HG03139 (cell line): ENCODE results near the gene CCDC61.

ENCODE experiments used
- ATAC-seq: cut with Tn5 transposase; IDR thresholded peaks from one replicate; pipeline ENCODE4 v1.9.1; 2021; ENCODE audit not compliant: unreplicated experiment

CCDC61 gene

GRCh38 chr19:46036744-46037128 is 41.5 kb downstream of the CCDC61 start:
- ATAC-seq = no peak

GRCh38 chr19:46040125-46040524 is 44.9 kb downstream of the CCDC61 start:
- ATAC-seq = no peak

- no peak for ATAC-seq
These were observed 45.8 kb downstream of the CCDC61 start, which contains the start of gene IGFL4 for GRCh38 chr19:46040952-46041500. IGFL4 (minus strand) TSS chr19:46041002; CDS start chr19:46040962, 40 bp downstream.

GRCh38 chr19:46042252-46042883 is 47.1 kb downstream of the CCDC61 start:
- ATAC-seq = no peak

- ATAC-seq = no peak
These were observed 48.3 kb downstream of the CCDC61 start for GRCh38 chr19:46043519-46043918.

GRCh38 chr19:46049597-46049996 is 54.3 kb downstream of the CCDC61 start:
- ATAC-seq = no peak

GRCh38 chr19:46052896-46053295 is 57.6 kb downstream of the CCDC61 start:
- ATAC-seq = no peak

- ATAC-seq = no peak
These were observed 61.3 kb downstream of the CCDC61 start for GRCh38 chr19:46056536-46056935.

- ATAC-seq = no peak
These were observed 63.5 kb downstream of the CCDC61 start for GRCh38 chr19:46058778-46059177.

- no peak for ATAC-seq
These were observed 64.7 kb downstream of the CCDC61 start for GRCh38 chr19:46060012-46060411.

- no peak for ATAC-seq
These were observed 67.9 kb downstream of the CCDC61 start for GRCh38 chr19:46063201-46063600.

GRCh38 chr19:46065486-46066071 is 70.3 kb downstream of the CCDC61 start:
- ATAC-seq = no peak

GRCh38 chr19:46066471-46066870 is 71.2 kb downstream of the CCDC61 start:
- no peak for ATAC-seq

- ATAC-seq = no peak
These were observed 72.4 kb downstream of the CCDC61 start for GRCh38 chr19:46067691-46068090.
